ENCODE measurements around the gene TRRAP.

The TRRAP gene

DNA sequence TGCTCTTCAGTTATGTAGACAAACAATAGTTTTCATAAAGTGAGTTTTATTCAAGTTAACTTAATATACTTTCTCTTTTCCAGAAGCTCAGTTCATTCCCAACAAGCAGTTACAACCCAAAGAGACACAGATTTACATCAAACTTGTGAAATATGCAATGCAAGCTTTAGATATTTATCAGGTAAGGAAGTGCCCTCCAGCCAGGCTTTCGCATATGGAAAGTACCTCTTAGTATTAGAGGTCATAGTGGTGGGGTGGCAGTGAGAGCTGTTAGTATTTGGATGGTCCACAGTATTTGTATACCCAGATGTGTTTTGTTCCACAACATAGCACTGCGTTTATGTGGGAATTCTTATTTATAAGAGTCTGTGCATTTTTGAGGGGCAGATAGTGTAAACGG, 32.1 kb downstream of the TRRAP start:
- H3K4me3 ChIP-seq (ENCODE audit: low read depth, low read length): no peak overlapping the region
- TF ChIP-seq, protein P1, sequence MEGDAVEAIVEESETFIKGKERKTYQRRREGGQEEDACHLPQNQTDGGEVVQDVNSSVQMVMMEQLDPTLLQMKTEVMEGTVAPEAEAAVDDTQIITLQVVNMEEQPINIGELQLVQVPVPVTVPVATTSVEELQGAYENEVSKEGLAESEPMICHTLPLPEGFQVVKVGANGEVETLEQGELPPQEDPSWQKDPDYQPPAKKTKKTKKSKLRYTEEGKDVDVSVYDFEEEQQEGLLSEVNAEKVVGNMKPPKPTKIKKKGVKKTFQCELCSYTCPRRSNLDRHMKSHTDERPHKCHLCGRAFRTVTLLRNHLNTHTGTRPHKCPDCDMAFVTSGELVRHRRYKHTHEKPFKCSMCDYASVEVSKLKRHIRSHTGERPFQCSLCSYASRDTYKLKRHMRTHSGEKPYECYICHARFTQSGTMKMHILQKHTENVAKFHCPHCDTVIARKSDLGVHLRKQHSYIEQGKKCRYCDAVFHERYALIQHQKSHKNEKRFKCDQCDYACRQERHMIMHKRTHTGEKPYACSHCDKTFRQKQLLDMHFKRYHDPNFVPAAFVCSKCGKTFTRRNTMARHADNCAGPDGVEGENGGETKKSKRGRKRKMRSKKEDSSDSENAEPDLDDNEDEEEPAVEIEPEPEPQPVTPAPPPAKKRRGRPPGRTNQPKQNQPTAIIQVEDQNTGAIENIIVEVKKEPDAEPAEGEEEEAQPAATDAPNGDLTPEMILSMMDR (IDR thresholded peaks at IDR 0.05; ENCODE audit: borderline replicate concordance, insufficient read depth, low read depth, low read length): no peak

DNA sequence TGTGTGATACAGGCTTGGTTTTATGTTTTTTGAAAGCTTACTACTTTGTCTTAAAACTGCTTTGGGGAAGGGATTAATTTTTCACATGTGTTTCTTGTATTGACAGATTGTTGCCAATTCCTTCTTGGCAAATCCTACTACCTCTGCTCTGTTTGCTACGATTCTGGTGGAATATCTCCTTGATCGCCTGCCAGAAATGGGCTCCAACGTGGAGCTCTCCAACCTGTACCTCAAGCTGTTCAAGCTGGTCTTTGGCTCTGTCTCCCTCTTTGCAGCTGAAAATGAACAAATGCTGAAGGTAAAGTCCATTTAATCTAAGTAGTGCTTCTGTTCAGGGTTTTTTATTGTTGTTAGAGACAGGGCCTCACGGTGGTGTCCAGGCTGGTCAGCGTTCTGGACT, 33.6 kb downstream of the TRRAP start:
- H3K4me3 ChIP-seq (ENCODE audit: low read depth, low read length): no peak overlapping the region
- TF ChIP-seq, protein P1 (IDR thresholded peaks at IDR 0.05; ENCODE audit: borderline replicate concordance, insufficient read depth, low read depth, low read length): no peak

DNA sequence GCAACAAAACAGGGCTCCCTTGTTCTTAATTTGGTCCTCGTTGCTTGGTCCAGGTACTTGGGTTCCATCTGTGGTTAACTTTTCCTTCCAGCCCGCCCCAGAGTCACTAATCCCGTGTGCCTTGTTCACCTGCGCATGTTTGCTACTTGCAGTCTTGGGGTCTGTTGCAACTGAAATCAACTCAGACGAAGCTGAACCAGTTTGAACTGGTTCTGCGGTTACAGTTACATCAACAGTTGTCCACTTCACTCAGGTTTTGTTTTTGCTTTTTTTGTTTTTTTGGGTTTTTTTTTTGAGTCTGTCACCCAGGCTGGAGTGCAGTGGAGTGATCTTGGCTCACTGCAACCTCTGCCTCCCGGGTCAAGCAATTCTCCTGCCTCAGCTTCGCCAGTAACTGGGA, 34.7 kb downstream of the TRRAP start:
- H3K4me3 ChIP-seq (ENCODE audit: low read depth, low read length): no peak overlapping the region
- TF ChIP-seq, protein P1 (IDR thresholded peaks at IDR 0.05; ENCODE audit: borderline replicate concordance, insufficient read depth, low read depth, low read length): no peak

DNA sequence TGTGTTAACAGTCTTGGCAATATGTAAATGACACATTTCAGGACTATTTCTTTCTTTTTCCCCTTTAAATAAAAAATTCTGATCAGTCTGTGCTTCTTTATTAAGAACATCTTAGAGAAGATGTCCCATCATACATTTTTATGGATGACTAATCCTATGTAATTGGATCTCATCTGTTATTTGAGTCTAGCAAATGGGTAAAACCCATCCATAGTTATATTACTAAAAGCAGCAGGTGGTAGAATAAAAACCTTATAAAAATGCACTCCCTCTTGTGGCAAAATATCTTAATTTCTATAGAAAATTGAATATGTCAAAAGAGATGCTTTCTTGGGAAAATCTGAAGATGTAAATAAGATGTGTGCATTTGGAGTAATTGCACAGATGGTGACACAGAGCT, 35.3 kb downstream of the TRRAP start:
- H3K4me3 ChIP-seq (ENCODE audit: low read depth, low read length): no peak overlapping the region
- TF ChIP-seq, protein P1 (IDR thresholded peaks at IDR 0.05; ENCODE audit: borderline replicate concordance, insufficient read depth, low read depth, low read length): no peak

DNA sequence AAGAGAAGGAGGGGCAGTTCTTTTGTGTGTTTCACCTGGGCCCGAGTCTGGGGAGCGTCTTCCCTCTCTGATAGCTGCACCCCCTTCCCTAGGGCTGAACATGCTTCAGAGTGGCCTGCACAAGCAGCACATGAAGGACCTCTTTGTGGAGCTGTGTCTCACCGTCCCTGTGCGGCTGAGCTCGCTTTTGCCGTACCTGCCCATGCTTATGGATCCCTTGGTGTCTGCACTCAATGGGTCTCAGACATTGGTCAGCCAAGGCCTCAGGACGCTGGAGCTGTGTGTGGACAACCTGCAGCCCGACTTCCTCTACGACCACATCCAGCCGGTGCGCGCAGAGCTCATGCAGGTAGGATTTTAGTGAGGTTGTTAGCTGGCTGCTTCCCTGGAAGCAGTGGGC, 39.0 kb downstream of the TRRAP start:
- TF ChIP-seq, protein P1 (IDR thresholded peaks at IDR 0.05; ENCODE audit: borderline replicate concordance, insufficient read depth, low read depth, low read length): no peak
- no peak overlapping the region for H3K4me3 ChIP-seq (ENCODE audit: low read depth, low read length)

DNA sequence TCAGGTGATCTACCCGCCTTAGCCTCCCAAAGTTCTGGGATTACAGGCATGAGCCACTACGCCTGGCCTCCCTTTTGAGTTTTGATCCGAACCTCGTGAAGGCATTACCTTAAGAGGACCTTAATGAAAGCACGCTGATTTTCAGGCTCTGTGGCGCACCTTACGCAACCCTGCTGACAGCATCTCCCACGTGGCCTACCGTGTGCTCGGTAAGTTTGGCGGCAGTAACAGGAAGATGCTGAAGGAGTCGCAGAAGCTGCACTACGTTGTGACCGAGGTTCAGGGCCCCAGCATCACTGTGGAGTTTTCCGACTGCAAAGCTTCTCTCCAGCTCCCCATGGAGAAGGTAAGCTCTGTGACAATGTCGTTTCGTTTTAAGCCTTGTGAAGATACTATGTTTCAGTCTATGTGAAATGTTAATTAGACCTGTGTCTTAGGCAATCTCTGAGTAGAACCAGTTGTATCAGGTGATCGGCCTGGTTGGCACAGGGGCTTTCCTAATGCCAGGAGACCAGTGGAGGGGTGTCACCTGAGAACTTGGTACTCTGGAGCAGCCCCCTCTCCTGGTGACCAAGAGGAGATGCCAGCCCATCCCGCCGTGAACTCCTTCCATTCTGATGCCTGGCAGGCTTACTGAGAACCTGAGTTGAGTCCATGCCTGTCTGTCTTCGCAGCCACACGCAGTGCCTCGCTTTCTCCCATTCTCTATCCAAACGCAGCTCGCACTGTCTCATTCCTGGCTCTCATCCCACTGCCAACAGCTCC, 43.5 kb downstream of the TRRAP start:
- no peak overlapping the region for H3K4me3 ChIP-seq (ENCODE audit: low read depth, low read length)
- TF ChIP-seq, protein P1 (IDR thresholded peaks at IDR 0.05; ENCODE audit: borderline replicate concordance, insufficient read depth, low read depth, low read length): no peak

All from GM12875 (cell line).